CD4-positive, alpha-beta T cell treated with Interleukin-10 for 1 hour (primary cell): ENCODE data around the gene PRRC2B.
"Not testable (repeated sequence)": the region's sequence is repeated elsewhere in the genome, so short reads cannot be mapped to it uniquely, and the experiment has no call there.

Experiments used
- DNase-seq: peaks from one replicate; pipeline ENCODE4 v3.0.0-alpha.2; 2020

Gene PRRC2B

DNA sequence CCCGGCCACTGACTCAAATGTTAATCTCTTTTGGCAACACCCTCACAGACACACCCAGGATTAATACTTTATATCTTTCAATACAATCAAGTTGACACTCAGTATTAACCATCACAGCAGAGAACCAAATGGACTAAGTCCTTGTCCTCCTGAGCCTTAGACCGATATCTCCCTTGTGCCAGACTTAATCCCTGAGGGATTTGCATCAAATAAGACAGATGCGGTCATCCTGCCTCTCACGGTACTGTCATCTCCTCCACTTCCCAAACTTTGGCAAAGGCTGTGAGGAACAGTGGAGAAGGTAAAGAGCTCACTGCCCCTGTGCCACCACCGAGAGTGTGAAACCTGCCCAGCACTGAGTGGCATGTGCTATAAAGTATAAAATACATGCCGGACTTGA, 6.5 kb upstream of the PRRC2B start:
- no peak for DNase-seq

GRCh38 chr9:131391020-131391419, 2.9 kb upstream of the PRRC2B start:
- no peak for DNase-seq

GRCh38 chr9:131391504-131391903, 2.4 kb upstream of the PRRC2B start:
- DNase-seq = no peak

GRCh38 chr9:131394464-131395156, 724 bp downstream of the PRRC2B start:
- peak; percentile 58 for DNase-seq

- DNase-seq = peak; percentile 80
Observed at GRCh38 chr9:131395157-131396098, 1.5 kb downstream of the PRRC2B start.

DNA sequence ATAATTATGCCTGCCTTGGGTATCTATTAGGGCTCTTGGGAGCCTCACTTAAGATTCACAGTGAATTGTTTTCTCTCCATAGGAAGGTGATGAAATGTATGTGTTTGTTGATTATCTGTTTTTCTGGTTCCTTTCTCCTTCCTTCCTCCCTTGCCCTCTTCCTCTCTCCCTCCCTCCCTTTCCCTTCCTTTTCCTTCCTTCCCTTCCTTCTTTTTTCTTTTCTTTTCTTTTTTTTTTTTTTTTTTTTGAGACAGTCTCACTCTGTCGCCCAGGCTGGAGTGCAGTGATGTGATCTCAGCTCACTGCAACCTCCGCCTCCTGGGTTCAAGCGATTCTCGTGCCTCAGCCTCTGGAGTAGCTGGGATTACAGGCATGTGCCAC, 2.2 kb downstream of the PRRC2B start:
- DNase-seq = not testable (repeated sequence)

DNA sequence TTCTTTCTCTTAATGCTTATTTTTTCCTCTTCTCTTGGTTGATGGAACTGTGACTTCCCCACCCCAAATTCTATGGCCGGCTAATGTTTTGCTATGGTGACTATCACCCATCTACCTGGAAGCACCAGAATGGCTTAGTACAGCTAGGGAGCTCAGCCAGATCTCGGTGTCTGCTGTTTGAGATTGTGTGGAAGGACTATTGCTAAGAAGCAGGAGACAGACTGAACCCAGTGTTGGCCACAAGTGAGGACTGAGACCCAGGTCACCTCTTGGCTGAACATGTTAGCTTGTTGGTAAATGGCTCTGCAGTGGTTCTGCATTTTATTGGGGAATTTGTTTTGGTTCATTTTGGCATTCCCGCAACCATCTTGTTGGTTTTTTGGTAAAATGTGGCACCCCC, 2.7 kb downstream of the PRRC2B start:
- no peak for DNase-seq

- no peak for DNase-seq
Observed at GRCh38 chr9:131397100-131397790, 3.4 kb downstream of the PRRC2B start.

- DNase-seq = peak; percentile 80
Observed at GRCh38 chr9:131398204-131398603, 4.3 kb downstream of the PRRC2B start.

DNA sequence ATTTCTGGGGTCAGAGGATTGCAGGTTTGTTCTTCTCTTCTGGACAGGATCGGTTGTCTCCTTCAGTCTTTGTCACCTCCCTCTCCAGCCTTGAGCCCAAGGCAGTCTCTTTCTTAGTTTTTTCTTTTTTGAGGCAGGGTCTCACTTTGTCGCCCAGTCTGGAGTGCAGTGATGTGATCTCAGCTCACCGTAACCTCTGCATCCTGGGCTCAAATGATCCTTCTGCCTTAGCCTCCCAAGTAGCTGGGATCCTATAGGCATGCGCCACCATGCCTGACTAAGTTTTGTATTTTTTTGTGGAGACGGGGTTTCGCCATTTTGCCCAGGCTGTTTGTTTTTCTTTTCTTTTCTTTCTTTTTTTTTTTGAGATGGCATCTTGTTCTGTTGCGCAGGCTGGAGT, 6.1 kb downstream of the PRRC2B start:
- no peak for DNase-seq

DNA sequence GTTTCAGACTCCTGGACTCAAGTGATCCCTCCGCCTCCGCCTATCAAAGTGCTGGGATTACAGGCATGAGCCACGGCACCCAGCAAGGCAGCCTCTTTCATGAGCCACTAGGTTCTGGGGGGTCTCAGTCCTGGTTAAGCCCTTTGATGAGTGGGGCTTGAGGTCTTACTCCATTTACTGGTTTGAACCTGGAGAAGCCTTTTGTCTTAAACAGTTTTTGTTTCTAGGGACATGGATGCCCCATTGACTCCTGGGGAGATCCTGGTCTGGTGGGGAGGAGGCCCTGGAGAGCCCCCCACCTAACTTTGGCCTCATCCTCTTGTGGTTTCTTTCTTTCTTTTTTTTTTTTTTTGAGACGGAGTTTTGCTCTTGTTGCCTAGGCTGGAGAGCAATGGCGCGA, 6.7 kb downstream of the PRRC2B start:
- DNase-seq = no peak

DNA sequence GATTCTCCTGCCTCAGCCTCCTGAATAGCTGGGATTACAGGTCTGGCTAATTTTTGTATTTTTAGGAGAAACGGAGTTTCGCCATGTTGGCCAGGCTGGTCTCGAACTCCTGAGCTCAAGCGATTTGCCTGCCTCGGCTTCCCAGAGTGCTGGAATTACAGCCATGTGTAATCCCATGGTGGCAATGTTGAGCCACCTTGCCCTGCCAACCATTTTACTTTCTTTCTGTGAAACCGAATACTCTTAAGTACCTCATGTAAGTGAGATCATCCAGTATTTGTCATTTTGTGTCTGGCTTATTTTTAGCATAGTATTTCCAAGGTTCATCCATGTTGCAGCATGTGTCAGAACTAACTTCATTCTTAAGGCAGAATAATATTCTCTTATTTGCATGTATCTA, 8.2 kb downstream of the PRRC2B start:
- DNase-seq = no peak

DNA sequence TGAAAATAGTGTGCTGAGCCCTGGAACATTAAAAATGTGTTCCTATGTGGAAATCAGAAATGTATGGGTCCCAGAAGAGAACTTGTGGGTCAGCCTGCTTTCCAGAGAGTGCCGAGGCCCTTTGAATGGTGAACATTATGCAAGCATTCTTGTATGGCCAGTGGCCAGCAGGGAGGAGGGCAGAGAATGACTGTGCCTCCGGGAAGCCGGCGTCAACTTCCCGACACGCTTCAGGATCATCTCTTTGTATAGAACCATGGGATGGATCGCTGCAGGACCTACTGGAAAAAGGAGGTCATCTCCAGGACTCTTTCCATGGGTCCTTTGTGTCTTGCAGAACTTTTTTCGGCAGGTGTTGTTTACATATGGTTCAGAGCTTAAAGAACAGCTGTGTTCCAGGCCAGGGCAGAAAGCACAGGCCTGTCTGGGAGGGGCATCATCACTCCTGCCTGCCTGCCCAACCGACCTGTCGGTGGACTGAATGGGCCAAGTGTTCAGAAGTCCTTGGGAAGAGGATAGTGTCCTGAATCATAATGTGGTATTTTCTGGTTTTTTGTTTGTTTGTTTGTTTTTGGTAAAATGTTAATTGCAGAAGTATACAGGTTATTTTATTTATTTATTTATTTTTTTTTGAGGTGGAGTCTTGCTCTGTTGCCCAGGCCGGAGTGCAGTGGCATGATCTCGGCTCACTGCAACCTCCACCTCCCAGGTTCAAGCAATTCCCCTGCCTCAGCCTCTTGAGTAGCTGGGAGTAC, 9.0 kb downstream of the PRRC2B start:
- DNase-seq = no peak

DNA sequence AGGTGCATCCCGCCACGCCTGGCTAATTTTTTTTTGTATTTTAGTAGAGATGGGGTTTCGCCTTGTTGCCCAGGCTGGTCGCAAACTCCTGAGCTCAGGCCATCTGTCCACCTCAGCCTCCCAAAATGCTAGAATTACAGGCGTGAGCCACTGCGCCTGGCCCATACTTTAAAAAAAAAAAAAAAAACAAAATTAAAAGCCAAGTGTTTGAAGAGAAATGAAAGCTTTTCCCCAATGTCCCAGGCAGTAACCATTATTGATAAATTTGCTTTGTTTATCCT, 9.5 kb downstream of the PRRC2B start:
- no peak for DNase-seq

- DNase-seq = no peak
Observed at GRCh38 chr9:131404581-131404980, 10.7 kb downstream of the PRRC2B start.

DNA sequence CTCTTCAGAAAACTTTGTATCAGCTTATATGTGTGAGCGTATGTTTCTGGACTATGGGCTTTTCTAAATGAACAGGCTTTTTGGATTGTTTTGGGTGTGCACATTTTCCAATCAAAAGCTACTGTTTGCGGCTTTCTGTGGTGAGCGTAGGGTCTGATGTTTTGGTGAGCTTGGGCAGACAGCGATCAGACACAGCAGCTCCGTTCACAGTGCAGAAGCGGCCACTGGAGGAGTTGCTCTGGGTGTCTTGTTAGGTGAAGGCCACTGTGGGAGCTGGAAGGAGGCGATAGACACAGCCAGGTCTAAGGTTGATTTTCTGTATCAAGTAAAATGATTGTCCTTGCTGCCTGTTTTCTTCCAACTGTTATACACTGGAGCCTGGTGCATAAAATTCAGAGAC, 11.1 kb downstream of the PRRC2B start:
- DNase-seq = no peak

DNA sequence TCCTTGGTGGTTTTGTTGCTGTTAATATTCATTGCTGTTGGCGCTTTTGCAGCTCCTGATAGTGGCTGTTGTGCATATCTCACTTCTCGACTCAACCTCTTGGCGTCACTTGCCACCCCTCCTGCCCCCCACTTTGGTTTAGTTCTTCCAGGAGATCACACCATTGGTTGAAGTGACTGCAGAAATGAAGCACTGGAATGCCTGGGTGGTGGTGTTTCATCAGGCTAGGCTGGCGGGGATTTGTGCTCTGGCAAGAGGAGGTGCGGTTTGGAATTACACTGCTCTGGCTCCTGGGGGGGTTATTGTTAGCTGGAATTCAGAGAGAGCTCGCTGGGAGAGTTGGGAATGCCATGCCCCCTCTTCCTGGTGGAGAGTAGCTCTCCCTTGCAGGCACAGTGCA, 11.5 kb downstream of the PRRC2B start:
- DNase-seq = peak; percentile 33

GRCh38 chr9:131405858-131406537, 12.1 kb downstream of the PRRC2B start:
- no peak for DNase-seq

GRCh38 chr9:131406563-131407436, 12.9 kb downstream of the PRRC2B start:
- peak; percentile 37 for DNase-seq

DNA sequence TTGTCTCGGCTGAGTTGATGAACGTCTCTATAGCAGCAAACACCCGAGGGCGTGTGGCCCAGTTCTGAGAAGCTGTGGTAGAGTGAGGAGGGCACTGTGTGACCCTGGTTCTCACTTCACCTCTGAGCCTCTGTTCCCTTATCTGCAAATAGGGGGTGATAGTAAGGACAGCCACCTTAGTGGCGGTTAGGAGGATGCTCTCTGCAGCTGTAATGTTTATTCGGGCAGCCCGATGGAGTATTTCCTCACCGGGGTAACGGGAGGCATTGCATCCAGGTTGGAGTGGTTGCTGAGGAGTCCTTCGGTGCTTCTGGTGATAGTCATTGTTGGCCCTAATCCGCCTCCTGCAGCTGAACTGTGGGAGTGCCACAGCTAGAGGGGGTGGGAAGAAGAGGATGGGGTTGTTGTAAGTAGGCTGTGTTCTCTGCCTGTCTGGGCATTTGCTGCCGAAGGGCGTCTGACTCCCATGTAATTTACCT, 13.9 kb downstream of the PRRC2B start:
- DNase-seq = peak; percentile 64

DNA sequence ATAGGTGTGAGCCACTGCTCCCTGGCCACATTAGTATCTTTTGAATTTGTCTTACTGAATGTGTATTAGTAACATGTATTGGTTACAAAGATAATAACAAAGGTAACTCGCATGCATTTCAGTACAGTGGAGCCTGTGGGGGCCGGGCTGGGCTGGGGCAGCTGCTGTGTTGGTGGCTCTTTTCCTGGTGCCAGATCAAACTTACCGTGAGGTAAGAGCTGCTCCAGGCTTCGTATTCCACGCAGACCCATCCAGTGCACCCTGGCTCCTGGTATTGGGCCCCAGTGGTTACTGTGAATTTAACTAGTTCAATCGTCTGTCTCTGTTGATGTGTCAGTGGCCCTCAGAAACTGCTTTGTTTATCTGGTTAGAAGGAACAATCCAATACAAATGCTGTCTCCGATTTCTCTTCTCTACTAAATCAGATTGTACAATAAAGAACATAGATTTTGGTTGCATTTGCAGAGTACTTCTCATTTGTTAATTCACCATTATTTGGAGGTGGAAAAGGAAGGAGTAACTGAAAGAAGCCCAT, 15.6 kb downstream of the PRRC2B start:
- no peak for DNase-seq
